NCI-H1436 (cell line): ENCODE measurements around the gene TMEM208.

Source experiments
- DNase-seq: peaks from one replicate; lab custom pipeline; 2025; lab: John Stamatoyannopoulos, UW

TMEM208 gene

GRCh38 chr16:67237396-67238277 is 10.7 kb downstream of the TMEM208 start:
- DNase-seq, result no peak

- no peak for DNase-seq
Measured at GRCh38 chr16:67238278-67238575, 11.3 kb downstream of the TMEM208 start.

DNA sequence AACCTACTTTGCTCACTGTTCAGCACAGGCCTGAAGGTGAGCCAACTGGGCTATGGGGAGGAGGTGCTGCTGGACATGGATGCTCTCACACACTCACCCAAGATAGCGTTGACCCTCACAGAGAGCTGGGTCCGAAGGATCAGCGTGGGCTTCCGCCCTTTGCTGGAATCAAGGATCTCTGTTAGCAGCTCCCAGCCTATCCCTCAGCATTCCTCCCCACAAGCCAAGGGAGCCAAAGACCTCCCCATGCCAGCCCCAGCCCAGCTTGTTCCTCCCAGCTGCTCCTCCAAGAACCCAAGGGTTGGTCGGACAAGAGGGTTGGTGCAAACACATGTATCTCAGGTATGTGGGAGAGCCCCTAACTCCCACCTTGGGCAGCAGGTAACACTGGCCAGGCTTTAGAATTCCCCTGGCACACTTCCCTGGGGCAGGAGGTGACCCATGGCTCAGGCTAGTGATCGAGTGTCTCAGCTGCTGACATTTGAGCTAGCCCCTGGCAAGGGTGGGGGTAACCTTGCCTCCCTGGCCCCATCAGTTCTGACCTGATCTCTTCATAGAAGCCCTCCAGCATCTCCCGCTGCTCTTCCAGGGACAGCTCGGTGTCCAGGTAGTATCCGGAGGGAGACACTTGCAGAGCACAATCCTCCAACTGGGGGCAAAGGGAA is 12.0 kb downstream of the TMEM208 start:
- no peak for DNase-seq

DNA sequence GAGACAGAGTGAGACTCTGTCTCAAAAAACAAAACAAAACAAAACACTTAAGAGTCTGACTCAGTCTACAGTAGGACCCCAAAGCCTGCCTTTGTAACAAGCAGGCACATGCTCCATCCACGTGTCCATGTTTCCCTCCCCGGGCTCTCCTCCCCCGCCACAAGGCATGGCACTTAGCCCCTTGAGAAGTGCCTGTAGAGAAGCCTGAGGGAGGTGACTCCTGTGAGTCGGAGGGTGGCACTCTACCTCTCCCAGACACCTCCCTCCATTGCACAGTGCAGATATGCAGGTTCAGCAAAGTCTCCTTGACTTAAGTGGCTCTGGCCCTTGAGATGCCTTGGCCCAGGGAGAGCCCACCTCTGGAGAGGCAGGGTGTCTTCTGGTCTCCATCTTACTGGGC is 13.6 kb downstream of the TMEM208 start:
- no peak for DNase-seq

- no peak for DNase-seq
Measured at GRCh38 chr16:67241008-67241900, 14.3 kb downstream of the TMEM208 start.

- no peak for DNase-seq
Measured at GRCh38 chr16:67242138-67242730, 15.3 kb downstream of the TMEM208 start.

DNA sequence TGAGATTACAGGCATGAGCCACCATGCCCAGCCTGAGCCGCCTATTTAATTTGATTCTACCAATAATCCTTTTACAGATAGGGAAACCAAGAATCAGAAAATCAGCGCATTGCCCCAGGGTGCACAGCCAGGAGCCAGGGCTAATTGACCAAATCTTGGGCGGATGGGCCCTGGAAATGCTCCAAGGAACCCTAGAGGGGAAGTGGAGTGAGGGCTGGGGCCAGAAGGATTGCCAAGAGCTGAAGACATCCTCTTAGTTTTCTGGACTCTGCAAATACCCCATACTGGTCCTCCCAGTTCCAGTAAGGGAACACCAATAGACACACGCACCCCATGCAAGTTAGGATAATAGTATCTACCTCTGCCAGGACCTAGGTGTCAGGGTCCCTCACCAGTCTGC is 16.6 kb downstream of the TMEM208 start:
- DNase-seq, result no peak

GRCh38 chr16:67244387-67245185 is 17.7 kb downstream of the TMEM208 start:
- DNase-seq, result no peak

GRCh38 chr16:67245186-67245585 is 18.3 kb downstream of the TMEM208 start:
- DNase-seq, result no peak

- no peak for DNase-seq
Measured at GRCh38 chr16:67245674-67246080, 18.7 kb downstream of the TMEM208 start.

DNA sequence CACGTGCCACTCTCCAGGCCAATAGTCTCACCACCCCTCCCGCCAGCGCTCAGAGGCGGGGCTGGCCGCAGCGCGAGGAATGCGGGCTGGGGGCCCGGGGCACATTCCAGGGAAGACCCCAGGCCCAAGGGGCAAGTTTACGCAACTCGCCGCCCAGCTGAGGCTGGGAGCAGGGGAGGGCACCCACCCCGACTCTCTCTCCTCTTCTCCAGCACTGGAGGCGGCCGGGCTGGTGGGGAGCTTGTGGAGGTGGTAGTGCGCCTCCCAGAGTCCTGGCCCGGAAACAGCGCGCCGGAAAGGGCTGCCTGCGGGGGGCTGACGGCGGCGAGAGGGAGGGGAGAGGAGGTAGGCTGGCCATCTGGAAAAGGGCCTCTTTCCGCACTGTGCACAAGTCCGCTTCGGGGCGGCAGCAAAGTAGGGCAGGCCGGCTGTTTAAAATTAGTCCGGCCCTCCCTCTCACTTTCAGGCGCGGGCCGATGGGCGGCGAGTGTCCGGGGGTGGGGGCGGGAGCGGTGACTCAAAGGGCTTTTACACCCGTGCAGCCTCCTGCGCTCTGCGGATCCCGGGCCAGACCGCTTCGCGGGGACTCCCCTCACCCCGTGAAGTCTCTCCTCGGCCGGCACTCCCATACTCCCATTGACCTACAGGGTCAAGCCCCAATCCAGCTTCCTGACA is 19.3 kb downstream of the TMEM208 start:
- peak; percentile 46 for DNase-seq

DNA sequence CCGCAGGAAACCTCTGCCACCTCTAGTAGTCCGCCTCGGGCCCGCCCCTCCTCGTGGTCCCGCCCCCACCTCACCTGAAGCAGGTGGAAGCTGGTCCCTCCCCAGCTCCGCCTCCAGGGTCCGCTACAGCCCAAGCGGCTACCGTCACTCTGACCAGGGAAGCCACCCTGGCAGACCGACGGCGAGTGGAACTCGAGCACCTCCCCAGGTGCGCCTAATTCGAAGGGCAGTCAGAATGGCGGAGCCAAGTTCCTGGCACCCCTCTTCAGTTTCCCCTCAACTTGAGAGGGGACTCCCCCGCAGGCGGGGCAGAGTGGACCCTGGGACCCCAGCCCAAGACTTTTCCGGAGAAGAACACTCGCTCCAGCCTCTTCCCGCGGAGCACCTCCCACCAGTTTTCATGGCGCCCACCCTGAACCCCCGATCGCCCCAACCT is 19.8 kb downstream of the TMEM208 start:
- DNase-seq, result peak; percentile 37

GRCh38 chr16:67247192-67248072 is 20.5 kb downstream of the TMEM208 start, which contains the start of gene FHOD1:
Gene FHOD1 (minus strand): TSS chr16:67247481. CDS start chr16:67247410, 71 bp downstream.
- DNase-seq, result peak; percentile 90

- no peak for DNase-seq
Measured at GRCh38 chr16:67248073-67248400, 21.1 kb downstream of the TMEM208 start.

DNA sequence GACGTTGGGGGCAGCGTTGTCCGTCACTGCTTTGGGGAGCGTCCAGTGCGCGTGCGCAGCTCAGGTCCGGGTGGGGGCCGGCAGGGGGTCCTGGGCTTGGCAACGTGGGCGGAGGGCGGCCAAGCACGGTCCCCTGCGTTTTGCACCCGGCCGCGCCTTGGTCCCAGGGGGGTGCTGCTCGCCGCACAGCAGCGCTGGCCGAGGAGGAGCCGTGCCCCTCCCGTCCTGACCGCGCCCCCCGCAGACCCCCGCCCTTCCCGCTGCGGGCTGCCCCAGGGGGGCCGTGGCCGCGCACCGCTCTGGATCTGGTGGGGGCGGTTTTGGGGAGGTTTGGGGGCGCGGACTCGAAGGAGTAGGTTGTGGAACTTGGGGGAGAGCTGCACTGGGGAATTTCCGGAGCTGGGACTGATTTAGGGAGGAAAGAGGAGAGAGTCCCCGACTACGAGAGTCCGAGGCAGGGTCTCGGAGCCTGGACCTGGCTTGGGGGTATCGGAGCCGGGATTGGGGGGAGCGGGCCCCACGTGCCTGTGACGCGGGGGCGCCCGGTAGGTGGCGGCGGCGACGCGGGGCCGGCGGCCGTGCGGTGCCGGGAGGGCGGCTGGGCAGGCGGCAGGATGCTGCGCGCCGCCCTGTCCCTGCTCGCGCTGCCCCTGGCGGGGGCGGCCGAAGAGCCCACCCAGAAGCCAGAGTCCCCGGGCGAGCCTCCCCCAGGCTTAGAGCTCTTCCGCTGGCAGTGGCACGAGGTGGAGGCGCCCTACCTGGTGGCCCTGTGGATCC is 21.7 kb downstream of the TMEM208 start, which contains the start of gene SLC9A5:
TSS of gene SLC9A5 (plus strand) at position 579 of the 777 bp plus-strand sequence. CDS start at position 615, 36 bp downstream.
- DNase-seq, result peak; percentile 11

DNA sequence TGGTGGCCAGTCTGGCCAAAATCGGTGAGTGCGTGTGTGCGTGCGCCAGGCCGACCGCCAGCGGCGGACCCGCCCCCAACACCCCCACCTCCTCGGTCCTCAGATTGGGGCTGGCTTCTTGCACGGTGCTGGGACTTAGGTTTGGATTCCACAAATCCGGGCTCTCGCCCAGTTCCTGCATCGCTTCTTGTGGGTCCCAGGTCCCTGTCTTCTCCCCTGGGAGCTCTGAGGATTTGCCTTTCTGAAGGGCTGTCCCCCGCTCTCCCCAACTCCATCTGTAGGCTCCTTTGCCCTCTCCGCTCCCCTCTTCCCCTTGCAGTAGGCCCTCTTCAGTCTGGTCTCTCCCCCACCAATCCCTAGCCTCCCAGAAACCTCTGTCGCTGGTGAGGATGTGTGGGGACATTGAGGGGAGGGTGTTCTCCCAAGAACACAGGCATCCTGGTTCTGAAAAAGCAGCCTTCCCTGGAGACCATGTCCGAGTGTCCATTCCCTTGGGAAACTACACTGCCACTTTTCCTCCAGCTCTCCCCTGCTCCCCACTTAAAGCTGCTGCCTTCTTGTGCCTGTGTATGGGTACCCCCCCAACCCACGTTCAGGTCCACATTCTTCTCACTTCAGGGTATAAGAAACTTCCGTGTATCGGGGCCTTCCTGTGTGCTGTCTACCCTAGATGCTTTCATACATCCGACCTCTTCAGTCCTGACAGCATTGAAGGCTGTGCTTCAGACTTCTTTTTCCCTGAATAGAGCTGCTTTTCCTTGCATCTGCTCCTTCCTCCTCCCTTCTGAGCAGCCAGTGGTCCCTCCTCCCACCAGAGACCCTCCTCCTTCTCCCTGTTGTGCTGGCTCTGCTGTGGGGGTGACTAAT is 22.5 kb downstream of the TMEM208 start:
- DNase-seq, result no peak

GRCh38 chr16:67250045-67250327 is 23.1 kb downstream of the TMEM208 start:
- no peak for DNase-seq
